Pancreas (tissue), 10 donors: ENCODE data around the gene TYRP1. TPM values are rescaled to one million over a fixed set of nuclear protein-coding genes. Genes with fewer than 3 reads are reported as not detected.
"Not testable (repeated sequence)": the region's sequence is repeated elsewhere in the genome, so short reads cannot be mapped to it uniquely, and the experiment has no call there.

Source experiments
- ATAC-seq, 4 donors: fragments of 200-7000 bp; cut with Tn5 transposase; one replicate each; pipeline versions ENCODE4 v1.8.0 to v1.9.1; 2020; ENCODE audit warnings: mild to moderate bottlenecking in 4 of 4, moderate library complexity in 4 of 4
- DNase-seq, 6 donors: peaks; one replicate each; pipeline ENCODE4 v3.0.0-alpha.2; 2020
- FAIRE-seq: peaks from 2 replicates; lab custom pipeline; 2012; peaks lifted over from hg19 to GRCh38; lab: Jason Lieb, UNC
- H3K27ac ChIP-seq, 4 donors: fragments of 200-600 bp; sonication (generic); 1 replicate in 3 of 4; 2 replicates in 1 of 4; pipeline versions ENCODE4 v1.5.0 to v1.8.0; 2020
- H3K27me3 ChIP-seq, 4 donors: fragments of 200-600 bp; one replicate each; pipeline ENCODE4 v1.8.0; 2021
- H3K36me3 ChIP-seq, 3 donors: fragments of 200-600 bp; sonication (generic) in 1 of 3; one replicate each; pipeline versions ENCODE4 v1.5.0 to v1.8.0; 2020 to 2021
- H3K4me1 ChIP-seq, 3 donors: fragments of 200-600 bp; one replicate each; pipeline ENCODE4 v1.8.0; 2021
- H3K4me3 ChIP-seq, 4 donors: fragments of 200-600 bp; sonication (generic) in 2 of 4; one replicate each; pipeline versions ENCODE4 v1.5.0 to v1.8.0; 2020 to 2021
- H3K9me3 ChIP-seq, 4 donors: fragments of 200-600 bp; one replicate each; pipeline ENCODE4 v1.8.0; 2021
- WGBS, 2 donors: extraction: QIAGEN DNeasy Blood & Tissue Kit; methylation state at CpG; one replicate each; pipeline ENCODE4 v1.1.7; 2013; 5-methylcytosine and 5-hydroxymethylcytosine counted together
- intact Hi-C, 3 donors: fragments of 100-400 bp; cut with DNase I; formaldehyde crosslinking; loops; one replicate each; pipeline versions ENCODE4 v1.11.1 to v1.14.2; 2022
- polyA plus RNA-seq, 2 donors: library from polyadenylated mRNA; stranded (reverse); fragments of 200-250 nt; gene quantifications; one replicate each; pipeline ENCODE4 v1.2.3, GENCODE V29; 2013
- total RNA-seq, 6 donors: library from RNA; stranded (reverse); fragmentation: NEBNext Ultra II Directional in 4 of 6; extraction: Animal tissue kit (Norgen Biotek cat#: 25700) in 4 of 6; gene quantifications; one replicate each; pipeline versions ENCODE4 v1.2.1 to v1.2.4, GENCODE V29; 2021 to 2023
- TF ChIP-seq, protein P1 (sequence below), 4 donors: fragments of 200-600 bp; sonication (generic) in 3 of 4; IDR thresholded peaks; one replicate each; pipeline versions ENCODE4 v1.5.0 to v1.8.0; 2021; ENCODE audit warnings: antibody characterized with exemption in 4 of 4
- donor health status: healthy with polysubstance abuse.
- donor health status: DM: no; HTN: no; CAD: no; lungs with moderate emphysema.
- donor health status: DM: no; HTN: no; CAD: no.
- donor health status: control.
- donor health status: control.
- donor health status: Bipolar disorder and iron deficiency.
- donor health status: DM: yes; HTN: yes; CAD: no.
- donor health status: DM: no; HTN: no; CAD: no.
- donor health status: DM: no; HTN: no; CAD: no.
- donor health status: DM: yes; HTN: yes; CAD: no.

The TYRP1 gene
- total and polyA plus RNA-seq, 8 donors = 0.14 to 0.23 TPM; not detected in 6

DNA sequence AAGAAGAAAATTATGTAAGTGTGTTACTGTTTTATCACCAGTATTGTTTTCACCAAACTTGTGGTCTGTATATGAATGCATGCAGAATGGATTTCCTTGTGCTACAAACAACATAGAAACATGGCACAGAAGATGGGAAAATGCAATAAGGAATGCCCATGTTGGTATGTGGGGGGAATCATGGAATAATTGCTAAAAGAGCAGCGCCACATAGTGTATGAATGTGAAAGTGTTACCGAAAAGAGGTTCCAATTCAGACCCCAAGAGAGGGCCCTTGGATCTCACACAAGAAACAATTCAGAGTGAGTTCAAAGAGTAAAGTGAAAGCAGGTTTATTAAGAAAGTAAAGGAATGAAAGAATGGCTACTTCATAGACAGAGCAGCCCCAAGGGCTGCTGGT, 26.4 kb upstream of the TYRP1 start:
- FAIRE-seq (no peak), ATAC-seq (no peak), DNase-seq (no peak)
- intact Hi-C loops = no loop called here
- Histone ChIP-seq H3K36me3 (no peaks in the 10 kb centered on the region), H3K4me3 (no peak overlapping the region), H3K27ac (no peak overlapping the region), H3K27me3 (no peaks in the 10 kb centered on the region), H3K4me1 (no peaks in the 10 kb centered on the region), H3K9me3 (no peaks in the 10 kb centered on the region)
- 34 to 55% methylated on average over 2 of the region's 2 CpGs for WGBS, 2 donors
- TF ChIP-seq, protein P1, sequence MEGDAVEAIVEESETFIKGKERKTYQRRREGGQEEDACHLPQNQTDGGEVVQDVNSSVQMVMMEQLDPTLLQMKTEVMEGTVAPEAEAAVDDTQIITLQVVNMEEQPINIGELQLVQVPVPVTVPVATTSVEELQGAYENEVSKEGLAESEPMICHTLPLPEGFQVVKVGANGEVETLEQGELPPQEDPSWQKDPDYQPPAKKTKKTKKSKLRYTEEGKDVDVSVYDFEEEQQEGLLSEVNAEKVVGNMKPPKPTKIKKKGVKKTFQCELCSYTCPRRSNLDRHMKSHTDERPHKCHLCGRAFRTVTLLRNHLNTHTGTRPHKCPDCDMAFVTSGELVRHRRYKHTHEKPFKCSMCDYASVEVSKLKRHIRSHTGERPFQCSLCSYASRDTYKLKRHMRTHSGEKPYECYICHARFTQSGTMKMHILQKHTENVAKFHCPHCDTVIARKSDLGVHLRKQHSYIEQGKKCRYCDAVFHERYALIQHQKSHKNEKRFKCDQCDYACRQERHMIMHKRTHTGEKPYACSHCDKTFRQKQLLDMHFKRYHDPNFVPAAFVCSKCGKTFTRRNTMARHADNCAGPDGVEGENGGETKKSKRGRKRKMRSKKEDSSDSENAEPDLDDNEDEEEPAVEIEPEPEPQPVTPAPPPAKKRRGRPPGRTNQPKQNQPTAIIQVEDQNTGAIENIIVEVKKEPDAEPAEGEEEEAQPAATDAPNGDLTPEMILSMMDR (IDR thresholded peaks at IDR 0.05) = no peak

DNA sequence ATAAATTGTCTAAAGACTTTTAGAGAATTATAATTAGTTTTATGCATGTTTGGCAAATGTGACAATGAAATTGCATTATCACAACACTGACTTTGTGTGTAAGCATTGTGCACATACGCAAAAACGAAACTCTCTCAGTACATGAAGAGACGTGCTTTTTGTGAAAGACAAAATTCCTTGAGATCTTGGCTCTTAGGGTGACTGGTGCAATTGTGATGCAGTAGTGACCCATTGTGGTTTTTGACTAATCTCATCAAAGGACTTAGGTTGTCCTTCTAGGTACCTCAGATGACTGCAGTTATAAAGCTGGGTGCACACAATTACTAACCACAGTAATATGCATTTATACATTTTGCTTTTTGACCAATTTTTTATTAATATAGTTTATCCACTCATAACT, 25.3 kb upstream of the TYRP1 start:
- 77 to 91% methylated on average over 3 of the region's 3 CpGs for WGBS, 2 donors
- DNase-seq = no peak
- H3K36me3 ChIP-seq = no peaks in the 10 kb centered on the region
- no peaks in the 10 kb centered on the region for H3K4me1 ChIP-seq
- no peak overlapping the region for H3K27ac ChIP-seq
- no peaks in the 10 kb centered on the region for H3K27me3 ChIP-seq
- intact Hi-C loops = no loop called here
- TF ChIP-seq, protein P1 (IDR thresholded peaks at IDR 0.05) = no peak
- no peak overlapping the region for H3K4me3 ChIP-seq
- no peak for ATAC-seq
- FAIRE-seq = no peak
- no peaks in the 10 kb centered on the region for H3K9me3 ChIP-seq

DNA sequence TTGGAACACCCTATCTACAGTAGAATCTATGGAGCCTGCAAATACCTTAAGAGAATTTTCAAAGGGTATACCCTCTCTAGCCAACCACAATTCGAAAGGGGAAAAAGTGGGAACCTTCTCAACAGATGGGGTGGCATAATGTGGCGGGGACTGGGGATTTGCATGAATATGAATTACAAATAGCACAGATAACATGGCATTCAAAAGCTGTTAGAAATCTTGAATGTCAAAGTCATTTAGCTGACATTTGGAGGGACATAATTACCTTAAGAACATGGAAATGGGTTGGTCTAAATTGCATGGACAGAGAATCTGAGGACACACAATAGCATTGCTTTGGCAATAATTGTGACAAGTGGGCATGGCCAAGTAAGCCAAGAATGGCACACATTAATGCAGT, 23.2 kb upstream of the TYRP1 start:
- Histone ChIP-seq H3K27me3 (no peaks in the 10 kb centered on the region), H3K36me3 (no peaks in the 10 kb centered on the region), H3K9me3 (no peaks in the 10 kb centered on the region), H3K4me1 (no peaks in the 10 kb centered on the region), H3K27ac (no peak overlapping the region), H3K4me3 (no peak overlapping the region)
- DNase-seq (no peak), ATAC-seq (no peak), FAIRE-seq (no peak)
- 59 to 63% methylated on average over 2 of the region's 2 CpGs for WGBS, 2 donors
- intact Hi-C loops = no loop called here
- TF ChIP-seq, protein P1 (IDR thresholded peaks at IDR 0.05) = no peak

DNA sequence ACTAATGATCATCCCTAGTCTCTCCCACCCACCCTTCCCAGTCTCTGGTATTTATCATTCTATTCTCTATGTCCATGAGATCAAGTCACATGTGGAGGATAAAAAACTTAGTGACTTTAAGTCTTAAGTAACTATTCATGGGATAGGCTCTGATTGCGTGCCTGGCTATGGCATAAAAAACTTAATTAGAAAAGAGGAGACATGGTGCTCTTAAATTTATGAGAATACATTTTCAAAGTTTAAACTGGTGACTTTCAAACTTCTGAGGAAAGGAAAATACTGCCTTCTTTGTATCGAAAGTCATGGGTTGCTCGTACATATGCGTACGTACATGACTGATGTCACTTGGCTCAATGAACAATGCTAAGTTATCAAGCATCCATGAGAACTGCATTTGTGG, 18.2 kb upstream of the TYRP1 start:
- H3K4me1 ChIP-seq = no peaks in the 10 kb centered on the region
- TF ChIP-seq, protein P1 (IDR thresholded peaks at IDR 0.05) = no peak
- no peak overlapping the region for H3K4me3 ChIP-seq
- H3K36me3 ChIP-seq = no peaks in the 10 kb centered on the region
- FAIRE-seq (no peak), DNase-seq (no peak), ATAC-seq (no peak)
- no peak overlapping the region for H3K27ac ChIP-seq
- intact Hi-C loops = no loop called here
- WGBS, 2 donors = 75 to 79% methylated on average over 5 of the region's 5 CpGs
- no peaks in the 10 kb centered on the region for H3K9me3 ChIP-seq
- no peaks in the 10 kb centered on the region for H3K27me3 ChIP-seq

DNA sequence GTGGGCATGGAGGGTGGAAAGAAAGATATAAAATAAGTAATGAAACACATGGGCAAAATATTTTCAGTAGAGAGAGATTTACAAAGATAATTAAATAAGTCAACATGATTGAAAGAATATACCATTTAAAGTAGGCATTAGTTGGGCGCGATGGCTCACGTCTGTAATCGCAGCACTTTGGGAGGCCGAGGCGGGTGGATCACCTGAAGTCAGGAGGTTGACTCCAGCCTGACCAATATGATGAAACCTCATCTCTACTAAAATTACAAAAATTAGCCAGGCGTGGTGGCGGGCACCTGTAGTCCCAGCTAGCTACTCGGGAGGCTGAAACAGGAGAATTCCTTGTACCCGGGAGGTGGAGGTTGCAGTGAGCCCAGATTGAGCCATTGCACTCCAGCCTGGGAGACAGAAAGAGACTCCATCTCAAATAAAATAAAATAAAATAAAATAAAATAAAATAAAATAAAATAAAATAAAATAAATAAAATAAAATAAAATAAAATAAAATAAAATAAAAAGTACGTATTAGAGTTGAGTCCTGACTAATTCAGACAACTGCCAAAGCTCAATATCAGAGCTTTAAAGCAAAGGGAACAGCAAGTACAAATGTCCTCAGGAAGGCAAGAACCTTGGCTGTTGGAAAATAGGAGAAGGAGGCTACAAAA, 15.6 kb upstream of the TYRP1 start:
- ATAC-seq, intact Hi-C loops, H3K27ac ChIP-seq, H3K4me1 ChIP-seq, H3K36me3 ChIP-seq, FAIRE-seq, H3K9me3 ChIP-seq, H3K4me3 ChIP-seq, H3K27me3 ChIP-seq: not testable (repeated sequence)
- DNase-seq = peak in 1 of 6 donors; percentile 3
- 89 to 92% methylated on average over 11 of the region's 11 CpGs for WGBS, 2 donors
